ENCODE results near the gene HDAC9. TPM values are rescaled to one million over a fixed set of nuclear protein-coding genes. Genes with fewer than 3 reads are reported as not detected.

The HDAC9 gene
- total RNA-seq, 4 donors from 2014 or later = 19.6 to 48.3 (median 28.4) TPM

DNA sequence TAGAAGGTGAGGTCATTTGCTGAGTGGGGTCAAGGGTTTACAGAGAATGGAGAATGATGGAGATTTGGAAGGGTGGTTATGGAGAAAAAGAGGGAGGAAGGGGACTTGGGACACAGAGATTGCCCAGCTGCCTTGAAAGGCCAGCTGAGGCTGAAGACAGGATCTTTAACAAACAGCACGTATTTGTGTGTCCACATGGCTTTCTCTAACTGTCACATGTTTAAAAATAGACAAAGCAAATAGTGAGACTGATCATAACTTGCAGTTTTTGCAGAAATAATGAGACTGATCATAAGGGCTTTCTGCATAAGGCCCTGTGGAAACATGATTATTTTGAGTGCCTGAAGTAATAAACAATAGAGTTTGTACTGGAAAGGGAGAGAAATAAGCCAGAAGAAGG is 212.7 kb downstream of the HDAC9 start:
- TF ChIP-seq, protein P1, sequence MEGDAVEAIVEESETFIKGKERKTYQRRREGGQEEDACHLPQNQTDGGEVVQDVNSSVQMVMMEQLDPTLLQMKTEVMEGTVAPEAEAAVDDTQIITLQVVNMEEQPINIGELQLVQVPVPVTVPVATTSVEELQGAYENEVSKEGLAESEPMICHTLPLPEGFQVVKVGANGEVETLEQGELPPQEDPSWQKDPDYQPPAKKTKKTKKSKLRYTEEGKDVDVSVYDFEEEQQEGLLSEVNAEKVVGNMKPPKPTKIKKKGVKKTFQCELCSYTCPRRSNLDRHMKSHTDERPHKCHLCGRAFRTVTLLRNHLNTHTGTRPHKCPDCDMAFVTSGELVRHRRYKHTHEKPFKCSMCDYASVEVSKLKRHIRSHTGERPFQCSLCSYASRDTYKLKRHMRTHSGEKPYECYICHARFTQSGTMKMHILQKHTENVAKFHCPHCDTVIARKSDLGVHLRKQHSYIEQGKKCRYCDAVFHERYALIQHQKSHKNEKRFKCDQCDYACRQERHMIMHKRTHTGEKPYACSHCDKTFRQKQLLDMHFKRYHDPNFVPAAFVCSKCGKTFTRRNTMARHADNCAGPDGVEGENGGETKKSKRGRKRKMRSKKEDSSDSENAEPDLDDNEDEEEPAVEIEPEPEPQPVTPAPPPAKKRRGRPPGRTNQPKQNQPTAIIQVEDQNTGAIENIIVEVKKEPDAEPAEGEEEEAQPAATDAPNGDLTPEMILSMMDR (IDR thresholded peaks at IDR 0.05; ENCODE audit: low read depth) = no peak

DNA sequence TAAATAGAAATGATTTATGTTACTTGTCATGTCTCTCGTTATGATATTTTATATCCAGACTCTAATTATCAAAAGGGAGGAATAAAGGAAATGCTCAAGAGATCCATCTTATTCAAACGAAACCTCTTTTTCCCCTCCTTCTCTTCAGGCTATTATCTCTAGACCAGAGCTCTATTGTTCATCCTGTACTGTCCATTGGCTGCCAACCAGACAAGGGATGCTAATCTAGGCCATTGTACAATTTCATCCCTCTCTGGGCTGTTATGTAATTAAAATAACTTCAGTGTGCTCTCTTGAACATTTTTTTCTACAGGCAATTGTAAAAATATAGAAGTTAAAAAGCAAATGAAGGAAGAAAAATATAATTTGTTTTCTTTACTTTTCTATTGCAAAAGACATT is 220.4 kb downstream of the HDAC9 start:
- TF ChIP-seq, protein P1 (IDR thresholded peaks at IDR 0.05; ENCODE audit: low read depth) = no peak

DNA sequence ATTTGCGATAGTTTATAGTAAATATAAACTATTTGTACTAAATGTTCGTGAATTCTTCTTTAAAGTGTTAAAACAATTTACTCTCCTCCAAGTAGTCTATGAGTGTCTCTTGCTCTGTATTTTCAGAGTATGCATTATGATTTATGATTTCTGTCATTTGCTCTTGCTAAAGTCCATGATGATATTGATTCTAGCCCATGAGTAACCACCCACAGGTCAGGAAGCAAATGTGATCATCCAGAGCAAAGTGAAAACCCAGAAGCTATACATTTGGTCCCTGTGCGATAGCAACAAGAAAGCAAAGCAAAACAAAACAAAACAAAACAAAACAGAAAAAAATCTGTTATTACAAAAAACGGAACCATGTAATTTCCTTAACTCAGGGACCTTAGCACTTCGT is 225.9 kb downstream of the HDAC9 start:
- TF ChIP-seq, protein P1 (IDR thresholded peaks at IDR 0.05; ENCODE audit: low read depth) = no peak

DNA sequence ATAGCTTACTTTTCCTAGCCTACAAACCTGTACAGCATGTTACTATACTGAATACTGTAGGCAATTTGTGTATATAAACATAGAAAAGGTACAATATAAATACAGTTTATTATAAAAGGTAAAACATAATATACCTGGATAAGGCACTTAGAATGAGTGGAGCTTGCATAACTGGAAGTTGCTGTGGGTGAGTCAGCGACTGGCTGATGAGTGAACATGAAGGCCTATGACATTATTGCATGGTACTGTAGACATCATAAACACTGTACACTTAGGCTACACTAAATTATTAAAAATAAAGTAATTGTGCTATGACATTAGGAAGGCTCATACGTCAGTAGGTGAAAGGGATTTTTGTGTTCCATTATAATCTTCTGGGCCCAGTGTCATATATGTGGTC is 228.8 kb downstream of the HDAC9 start:
- TF ChIP-seq, protein P1 (IDR thresholded peaks at IDR 0.05; ENCODE audit: low read depth) = no peak

DNA sequence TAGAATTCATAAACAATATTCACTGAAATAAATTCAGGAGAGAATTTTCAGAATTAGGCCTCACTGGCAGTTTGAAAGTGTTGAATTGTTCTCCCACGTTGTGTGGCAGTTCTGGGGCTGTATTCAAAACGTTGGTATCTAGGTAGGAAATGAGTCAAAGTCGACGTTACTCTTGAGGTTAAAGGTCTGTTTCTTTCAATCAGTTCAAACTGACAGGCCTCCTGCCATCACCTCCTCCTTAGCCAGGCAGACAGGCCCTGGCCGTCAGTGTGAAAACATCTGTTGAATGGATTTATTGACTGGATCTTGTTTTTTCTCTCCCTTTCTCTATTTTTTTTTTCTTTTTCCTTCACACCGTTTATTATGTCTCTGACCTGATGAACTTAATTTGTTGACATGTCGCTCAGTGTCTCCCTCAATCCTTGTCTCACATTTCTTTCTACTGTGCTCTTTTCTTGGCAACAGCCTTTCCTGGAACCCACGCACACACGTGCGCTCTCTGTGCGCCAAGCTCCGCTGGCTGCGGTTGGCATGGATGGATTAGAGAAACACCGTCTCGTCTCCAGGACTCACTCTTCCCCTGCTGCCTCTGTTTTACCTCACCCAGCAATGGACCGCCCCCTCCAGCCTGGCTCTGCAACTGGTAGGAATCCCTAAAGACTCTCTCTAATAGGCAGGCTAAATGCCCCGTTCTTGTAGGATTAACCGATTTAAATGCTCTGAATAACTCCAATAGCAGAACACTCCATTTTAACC is 231.7 kb downstream of the HDAC9 start:
- TF ChIP-seq, protein P1 (IDR thresholded peaks at IDR 0.05; ENCODE audit: low read depth) = no peak

DNA sequence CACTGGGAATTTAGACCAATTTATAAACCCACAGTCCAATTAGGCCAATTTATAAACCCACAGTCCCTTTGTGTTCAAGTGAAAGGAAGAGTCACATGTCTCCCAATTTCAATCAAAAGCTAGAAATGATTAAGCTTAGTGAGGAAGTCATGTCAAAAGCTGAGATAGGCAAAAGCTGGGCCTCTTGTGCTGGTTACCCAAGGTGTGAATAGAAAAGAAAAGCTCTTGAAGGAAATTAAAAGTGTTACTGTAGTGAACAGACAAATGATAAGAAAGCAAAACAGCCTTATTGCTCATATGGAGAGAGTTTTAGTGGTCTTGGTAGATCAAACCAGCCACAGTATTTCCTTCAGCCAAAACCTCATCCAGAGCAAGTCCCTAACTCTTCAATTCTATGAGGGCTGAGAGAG is 245.0 kb downstream of the HDAC9 start:
- TF ChIP-seq, protein P1 (IDR thresholded peaks at IDR 0.05; ENCODE audit: low read depth) = no peak

DNA sequence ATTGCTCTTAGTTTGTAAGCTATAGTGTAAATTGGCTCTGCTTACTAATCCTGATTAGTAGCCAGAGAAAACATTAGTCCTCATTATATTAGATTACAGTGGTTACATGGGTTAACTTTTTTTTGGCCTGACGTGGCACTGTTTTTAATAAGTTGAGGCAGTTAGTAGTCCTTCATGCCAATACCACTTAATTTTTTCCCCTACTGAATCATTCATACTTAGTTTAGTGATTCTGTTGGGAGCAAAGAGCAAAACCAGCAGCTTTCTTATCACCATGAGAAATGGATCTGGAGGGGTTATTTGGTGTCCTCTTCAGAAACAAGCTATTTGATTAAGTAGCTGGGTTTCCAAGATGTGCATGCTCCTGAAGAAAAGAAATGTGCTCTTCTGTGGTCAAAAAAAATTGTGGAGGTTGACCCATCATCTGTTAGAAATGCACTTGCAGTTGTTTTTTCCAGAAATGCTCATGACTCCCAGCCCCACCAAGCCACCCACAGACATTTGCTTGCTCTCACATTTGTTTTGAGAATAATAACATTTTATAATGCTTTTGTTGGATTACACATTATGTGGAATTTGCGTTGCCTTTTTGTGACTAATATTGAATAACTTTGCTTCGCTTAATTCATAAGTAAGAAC is 258.5 kb downstream of the HDAC9 start:
- TF ChIP-seq, protein P1 (IDR thresholded peaks at IDR 0.05; ENCODE audit: low read depth) = no peak
